Skeletal muscle tissue (tissue), 4 donors: Measurements from ENCODE around the gene LMOD1. TPM values are rescaled to one million over a fixed set of nuclear protein-coding genes. Genes with fewer than 3 reads are reported as not detected.
"Not testable (repeated sequence)": the region's sequence is repeated elsewhere in the genome, so short reads cannot be mapped to it uniquely, and the experiment has no call there.

Experiments
- H3K27ac ChIP-seq: one replicate; pipeline ENCODE4 v1.7.0; 2013; ENCODE audit warnings: mild to moderate bottlenecking, low read depth, low read length, inconsistent platforms
- H3K27me3 ChIP-seq, 3 donors: one replicate each; pipeline ENCODE4 v1.7.0; 2013; ENCODE audit warnings: low read length in 3 of 3; ENCODE audit not compliant: control insufficient read depth in 3 of 3, insufficient read depth in 3 of 3
- H3K36me3 ChIP-seq, 3 donors: one replicate each; pipeline ENCODE4 v1.7.0; 2013; ENCODE audit warnings: low read length in 3 of 3; ENCODE audit not compliant: control insufficient read depth in 3 of 3, insufficient read depth in 3 of 3
- H3K4me1 ChIP-seq, 3 donors: one replicate each; pipeline ENCODE4 v1.7.0; 2013; ENCODE audit warnings: low read length in 3 of 3, mild to moderate bottlenecking in 3 of 3; ENCODE audit not compliant: control insufficient read depth in 3 of 3, insufficient read depth in 3 of 3
- H3K4me3 ChIP-seq, 3 donors: one replicate each; pipeline ENCODE4 v1.7.0; 2013; ENCODE audit warnings: low read length in 3 of 3
- H3K9ac ChIP-seq, 3 donors: one replicate each; pipeline ENCODE4 v1.7.0; 2013; ENCODE audit warnings: low read length in 3 of 3, mild to moderate bottlenecking in 3 of 3, moderate library complexity in 2 of 3, low read depth in 1 of 3
- H3K9me3 ChIP-seq, 3 donors: one replicate each; pipeline ENCODE4 v1.7.0; 2013; ENCODE audit warnings: low read length in 3 of 3; ENCODE audit not compliant: control insufficient read depth in 3 of 3
- total RNA-seq: library from RNA; depleted of rRNA; stranded (reverse); fragments of >200 nt; gene quantifications from one replicate; pipeline ENCODE4 v1.2.3, GENCODE V29; 2014
- donor health status: Osteomylitis.

The LMOD1 gene
- total RNA-seq, 1 donor from 2014 or later: 15.1 TPM

GRCh38 chr1:201949491-201949890 lies 3.1 kb upstream of the LMOD1 start:
- Histone ChIP-seq H3K27me3 (no peaks in the 10 kb centered on the region), H3K4me3 (no peak overlapping the region), H3K4me1 (peaks cover 12 to 29% (median 21%) of the 10 kb centered on the region in 3 donors), H3K36me3 (no peaks in the 10 kb centered on the region), H3K27ac (peak overlapping the region; percentile 15), H3K9ac (no peak overlapping the region), H3K9me3 (no peaks in the 10 kb centered on the region)

DNA sequence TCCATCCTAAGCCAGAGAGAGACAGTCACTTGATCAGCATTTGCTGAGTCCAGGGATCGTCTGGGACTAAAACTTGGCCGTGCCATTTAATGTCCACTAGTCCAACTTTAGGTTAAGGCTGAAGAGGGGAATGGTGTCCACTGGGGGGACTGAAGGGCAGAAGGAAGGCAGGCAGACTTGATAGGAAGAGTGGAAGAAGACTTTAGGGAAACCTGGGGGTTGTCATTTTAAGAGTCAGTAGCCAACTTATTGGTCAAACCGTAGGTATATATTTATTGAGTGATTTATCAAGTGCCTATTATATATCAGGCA lies 1.3 kb upstream of the LMOD1 start:
- Histone ChIP-seq H3K4me1 (peaks cover 19 to 46% (median 27%) of the 10 kb centered on the region in 3 donors), H3K27me3 (no peaks in the 10 kb centered on the region), H3K27ac (peak overlapping the region; percentile 79), H3K9me3 (no peaks in the 10 kb centered on the region), H3K4me3 (peak overlapping the region; percentile 93 to 98 (median 97)), H3K9ac (peak overlapping the region in 1 of 3 donors; percentile 94), H3K36me3 (peaks cover 0 to 4% (median 3%) of the 10 kb centered on the region in 3 donors)

DNA sequence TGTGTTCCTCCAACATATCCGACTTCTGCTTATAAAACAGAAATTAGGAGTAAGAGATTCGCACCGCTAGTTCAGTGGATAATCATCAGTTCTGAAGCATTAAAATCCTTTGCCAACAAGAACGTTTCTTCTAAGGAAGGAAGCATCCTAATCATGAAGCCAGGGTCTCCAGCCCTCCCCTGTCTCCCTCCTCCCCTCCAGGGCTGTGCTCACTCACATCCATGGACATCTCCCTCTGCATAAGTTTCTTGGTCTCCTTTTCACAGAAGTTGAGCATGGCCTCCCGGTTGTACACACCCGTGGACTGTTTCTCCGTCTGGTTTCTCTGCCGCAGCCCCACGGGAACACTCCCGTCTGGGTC lies 505 bp downstream of the LMOD1 start:
- H3K27ac ChIP-seq: peak overlapping the region; percentile 79
- H3K4me3 ChIP-seq: peak overlapping the region; percentile 93 to 98 (median 97)
- H3K9me3 ChIP-seq: no peaks in the 10 kb centered on the region
- peaks cover 33 to 60% (median 38%) of the 10 kb centered on the region in 3 donors for H3K4me1 ChIP-seq
- no peaks in the 10 kb centered on the region for H3K27me3 ChIP-seq
- peaks cover 0 to 4% (median 3%) of the 10 kb centered on the region in 3 donors for H3K36me3 ChIP-seq
- peak overlapping the region; percentile 94 to 96 (median 96) for H3K9ac ChIP-seq

DNA sequence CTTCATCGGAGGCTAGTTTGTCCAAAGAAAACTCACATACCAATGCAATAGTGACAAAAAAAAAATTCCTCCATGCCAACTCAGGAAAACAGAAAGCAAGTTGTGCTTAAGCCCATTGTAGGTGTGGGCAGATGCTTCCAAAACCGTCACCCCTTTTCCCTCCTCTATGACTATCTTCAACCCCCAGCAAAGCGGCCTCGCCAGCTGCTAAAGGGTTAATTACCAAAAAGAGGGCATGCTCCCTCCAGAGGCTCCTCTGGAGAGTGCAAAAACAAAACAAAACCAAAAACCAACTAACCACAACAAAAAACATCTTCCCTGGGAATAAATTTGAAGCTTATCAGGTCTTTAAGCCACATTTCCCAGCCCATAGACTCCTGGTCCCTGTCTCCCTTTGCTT lies 1.2 kb downstream of the LMOD1 start:
- H3K36me3 ChIP-seq: peaks cover 0 to 4% (median 3%) of the 10 kb centered on the region in 3 donors
- H3K27me3 ChIP-seq: no peaks in the 10 kb centered on the region
- H3K9ac ChIP-seq: peak overlapping the region; percentile 94 to 96 (median 96)
- H3K4me3 ChIP-seq: peak overlapping the region; percentile 93 to 98 (median 97)
- H3K4me1 ChIP-seq: peaks cover 33 to 66% (median 38%) of the 10 kb centered on the region in 3 donors
- no peaks in the 10 kb centered on the region for H3K9me3 ChIP-seq
- peak overlapping the region; percentile 79 for H3K27ac ChIP-seq

GRCh38 chr1:201944639-201945038 lies 1.7 kb downstream of the LMOD1 start:
- Histone ChIP-seq H3K4me3 (peak overlapping the region; percentile 93 to 98 (median 97)), H3K27me3 (no peaks in the 10 kb centered on the region), H3K9ac (peak overlapping the region; percentile 94 to 96 (median 96)), H3K36me3 (peaks cover 0 to 4% (median 3%) of the 10 kb centered on the region in 3 donors), H3K4me1 (peaks cover 37 to 72% (median 40%) of the 10 kb centered on the region in 3 donors), H3K27ac (peak overlapping the region; percentile 79), H3K9me3 (no peaks in the 10 kb centered on the region)

GRCh38 chr1:201944002-201944401 lies 2.3 kb downstream of the LMOD1 start:
- Histone ChIP-seq H3K4me1 (peaks cover 43 to 78% (median 46%) of the 10 kb centered on the region in 3 donors), H3K9me3 (no peaks in the 10 kb centered on the region), H3K36me3 (peaks cover 0 to 4% (median 3%) of the 10 kb centered on the region in 3 donors), H3K9ac (peak overlapping the region; percentile 94 to 96 (median 96)), H3K27ac (peak overlapping the region; percentile 79), H3K4me3 (peak overlapping the region; percentile 93 to 98 (median 97)), H3K27me3 (no peaks in the 10 kb centered on the region)

DNA sequence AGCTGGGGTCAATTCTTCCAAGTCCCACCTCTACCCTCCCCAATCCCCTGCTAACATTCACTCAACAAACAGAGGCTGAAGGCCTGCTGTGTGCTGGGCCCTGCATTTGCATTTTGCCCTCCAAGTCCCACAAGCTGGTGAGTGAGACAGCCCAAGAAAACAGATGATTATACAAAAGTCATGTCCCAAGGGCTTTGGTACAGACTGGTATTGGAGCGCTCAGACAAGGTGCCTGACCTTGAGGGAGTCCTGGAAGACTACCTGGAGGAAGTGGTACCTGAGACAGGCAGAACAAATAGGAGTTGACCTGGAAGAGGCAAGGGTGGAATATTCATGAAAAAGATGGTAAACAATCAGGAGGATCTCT lies 4.2 kb downstream of the LMOD1 start:
- Histone ChIP-seq H3K9ac (peak overlapping the region; percentile 68 to 86 (median 71)), H3K9me3 (no peaks in the 10 kb centered on the region), H3K4me1 (peaks cover 43 to 84% (median 45%) of the 10 kb centered on the region in 3 donors), H3K4me3 (peak overlapping the region; percentile 35 to 64 (median 56)), H3K27ac (peak overlapping the region; percentile 78), H3K27me3 (no peaks in the 10 kb centered on the region), H3K36me3 (peaks cover 0 to 4% (median 3%) of the 10 kb centered on the region in 3 donors)

- Histone ChIP-seq H3K9ac (peak overlapping the region; percentile 68 to 86 (median 71)), H3K4me1 (peaks cover 39 to 78% (median 42%) of the 10 kb centered on the region in 3 donors), H3K36me3 (peaks cover 0 to 5% (median 4%) of the 10 kb centered on the region in 3 donors), H3K4me3 (peak overlapping the region; percentile 35 to 64 (median 56)), H3K9me3 (no peaks in the 10 kb centered on the region), H3K27me3 (no peaks in the 10 kb centered on the region), H3K27ac (peak overlapping the region; percentile 78)
Observed at GRCh38 chr1:201941420-201942128, 4.8 kb downstream of the LMOD1 start.

- H3K4me3 ChIP-seq, H3K9me3 ChIP-seq, H3K27me3 ChIP-seq, H3K36me3 ChIP-seq, H3K27ac ChIP-seq, H3K9ac ChIP-seq: not testable (repeated sequence)
- peaks cover 36 to 71% (median 46%) of the 10 kb centered on the region in 3 donors for H3K4me1 ChIP-seq
Observed at GRCh38 chr1:201940316-201940715, 6.0 kb downstream of the LMOD1 start.

- peak overlapping the region; percentile 80 for H3K27ac ChIP-seq
- H3K9me3 ChIP-seq: no peaks in the 10 kb centered on the region
- peak overlapping the region in 1 of 3 donors; percentile 41 for H3K4me3 ChIP-seq
- peak overlapping the region in 2 of 3 donors; percentile 52 to 62 for H3K9ac ChIP-seq
- no peaks in the 10 kb centered on the region for H3K27me3 ChIP-seq
- H3K4me1 ChIP-seq: peaks cover 30 to 64% (median 46%) of the 10 kb centered on the region in 3 donors
- H3K36me3 ChIP-seq: peaks cover 0 to 5% (median 4%) of the 10 kb centered on the region in 3 donors
Observed at GRCh38 chr1:201939574-201939973, 6.8 kb downstream of the LMOD1 start.
